ENCODE measurements around the gene RGSL1.

RGSL1 gene

GRCh38 chr1:182588500-182589396, 138.8 kb downstream of the RGSL1 start, which contains the start of gene RNASEL:
Gene RNASEL, minus strand, starts transcription at chr1:182589256. Its CDS starts 2,450 bp downstream, at chr1:182586806.
- no peak for DNase-seq (ENCODE audit: low read depth in 2 of 2)

DNA sequence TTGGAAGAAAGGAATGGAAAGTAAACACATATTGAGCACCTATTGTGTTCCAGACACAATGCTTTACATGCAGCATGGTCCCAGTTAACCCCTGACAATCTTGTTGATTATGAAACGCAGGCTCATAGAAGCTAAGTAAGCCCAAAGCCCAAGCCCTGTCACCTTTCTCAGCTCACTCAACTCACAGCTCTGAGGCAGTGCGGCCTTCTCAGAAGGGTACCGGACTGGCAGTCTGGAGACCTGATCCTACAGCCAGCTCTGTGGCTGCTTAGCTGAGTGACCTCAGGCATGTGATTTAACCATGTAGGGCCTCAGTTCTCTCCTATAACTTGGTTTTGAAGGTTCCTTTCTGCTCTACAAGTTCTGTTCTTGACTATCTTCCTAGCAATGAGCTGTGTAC, 139.6 kb downstream of the RGSL1 start:
- no peak for DNase-seq (ENCODE audit: low read depth in 2 of 2)

DNA sequence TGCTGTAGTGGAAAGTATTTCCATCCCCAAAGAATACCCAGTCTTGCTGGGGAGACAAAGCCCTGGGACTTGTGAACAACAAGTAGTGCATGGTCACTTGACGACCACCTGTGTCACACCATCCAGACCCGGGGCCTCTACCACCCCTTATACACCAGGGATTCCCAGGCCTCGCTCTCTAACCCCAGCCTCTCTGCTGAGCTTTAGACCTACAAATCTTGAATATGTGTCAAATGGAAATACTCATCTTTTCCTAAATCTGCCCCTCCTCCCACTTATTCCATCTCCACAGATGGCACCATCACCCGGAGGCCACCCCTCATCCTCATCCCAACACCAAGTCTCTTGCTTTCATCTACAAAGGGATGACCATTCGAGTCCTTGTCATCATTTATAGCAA, 140.0 kb downstream of the RGSL1 start:
- no peak for DNase-seq (ENCODE audit: low read depth in 2 of 2)

DNA sequence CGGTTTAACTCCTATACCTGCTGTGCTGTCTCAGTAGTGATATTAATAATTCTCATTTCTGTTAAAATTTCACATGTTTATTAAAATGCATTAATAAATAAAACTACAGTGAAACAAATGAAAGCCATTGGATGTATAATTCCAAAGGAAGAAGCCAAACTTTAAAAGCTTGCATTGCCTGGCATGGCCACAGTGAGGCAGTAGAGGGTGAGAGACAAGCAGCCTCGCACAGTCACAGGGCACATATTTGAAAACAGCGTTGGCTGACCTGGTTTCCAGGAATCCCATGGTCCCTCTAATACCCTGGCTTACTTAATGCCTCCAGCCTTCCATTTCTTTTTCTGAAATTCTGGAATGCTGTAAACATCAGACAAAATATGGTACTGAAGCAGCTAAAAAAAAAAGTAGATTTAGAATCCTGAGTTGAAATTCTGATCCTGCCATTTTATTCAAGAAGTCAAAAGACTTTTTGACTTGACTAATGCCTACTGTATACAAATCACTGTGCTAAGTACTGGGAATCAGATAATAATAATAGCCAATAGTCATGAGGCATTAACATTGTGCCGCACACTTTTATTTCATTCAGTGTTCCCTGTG, 145.8 kb downstream of the RGSL1 start:
- peak in 1 of 2 donors; percentile 39 for DNase-seq (ENCODE audit: low read depth in 2 of 2)

DNA sequence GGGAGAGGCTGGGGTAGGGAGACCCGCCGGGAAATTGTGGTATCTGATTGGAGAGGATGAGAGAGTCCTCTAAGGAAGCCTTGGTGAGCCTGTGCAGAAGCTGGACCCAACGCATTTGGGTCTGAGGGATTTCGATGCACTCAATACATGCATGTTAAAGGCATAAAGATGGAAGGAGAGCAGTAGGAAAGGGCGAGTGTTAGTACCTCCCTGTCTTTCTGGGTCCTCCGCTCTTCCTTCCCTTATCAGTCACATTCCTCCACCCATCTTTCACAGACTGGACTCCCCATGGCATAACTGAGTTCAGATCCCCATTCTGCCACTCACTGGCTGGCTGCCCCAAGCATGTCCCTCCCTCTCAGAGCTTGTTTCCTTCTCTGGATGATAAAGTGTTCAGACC, 147.0 kb downstream of the RGSL1 start:
- no peak for DNase-seq (ENCODE audit: low read depth in 2 of 2)

- DNase-seq (ENCODE audit: low read depth in 2 of 2) = no peak
Measured at GRCh38 chr1:182598296-182598695, 148.3 kb downstream of the RGSL1 start.

DNA sequence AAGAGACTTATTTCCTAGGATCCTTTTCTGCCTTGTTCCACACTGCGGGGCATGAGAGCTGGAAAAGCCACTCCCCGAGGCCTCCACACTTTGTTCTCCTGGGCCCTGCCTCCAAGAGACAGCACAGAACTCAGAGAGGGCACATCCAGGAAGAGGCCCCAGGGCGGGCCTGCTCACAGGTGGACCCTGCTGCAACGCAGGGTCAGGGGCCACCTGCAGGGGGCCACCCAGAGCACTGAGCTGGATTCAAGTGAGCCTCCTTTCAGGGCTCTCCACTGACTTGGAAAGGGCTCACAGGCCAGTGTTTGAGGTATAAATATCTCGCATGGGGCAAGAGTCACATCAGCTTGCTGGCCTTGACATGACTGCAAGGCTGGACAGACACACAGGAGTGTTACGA, 149.4 kb downstream of the RGSL1 start:
- no peak for DNase-seq (ENCODE audit: low read depth in 2 of 2)

DNA sequence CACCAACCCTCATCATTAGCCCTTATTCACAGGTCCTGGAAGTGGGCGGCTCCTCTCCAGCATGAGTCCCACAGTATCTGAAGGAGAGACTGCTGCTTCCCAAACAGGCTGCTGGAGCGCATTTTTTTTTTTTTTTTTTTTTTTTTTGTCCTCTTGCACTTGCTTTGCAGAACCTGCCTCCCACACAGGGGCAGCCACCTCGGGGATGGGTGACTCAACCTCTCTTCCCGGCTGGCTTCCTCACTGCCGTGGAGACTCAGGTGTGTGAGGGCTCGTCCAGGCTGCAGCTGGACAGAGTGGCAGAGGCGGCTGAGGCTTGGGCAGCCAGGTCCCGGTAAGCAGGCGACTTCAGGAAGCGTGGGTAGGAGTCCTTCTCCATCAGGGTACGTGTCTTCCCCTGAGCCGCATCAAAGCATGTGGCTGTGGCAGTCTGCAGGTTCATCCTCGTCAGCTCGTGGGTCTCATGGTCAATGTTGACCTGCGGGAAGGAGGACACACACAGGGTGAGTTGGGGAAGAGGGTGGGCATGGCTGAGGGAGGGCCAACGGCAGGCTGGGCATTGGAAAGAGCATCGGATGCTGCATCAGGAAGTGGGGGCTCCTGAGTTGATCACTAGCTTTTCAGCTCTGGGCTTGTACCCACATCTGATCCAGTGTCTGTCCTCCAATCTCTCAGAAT, 150.2 kb downstream of the RGSL1 start:
- DNase-seq (ENCODE audit: low read depth in 2 of 2) = no peak

DNA sequence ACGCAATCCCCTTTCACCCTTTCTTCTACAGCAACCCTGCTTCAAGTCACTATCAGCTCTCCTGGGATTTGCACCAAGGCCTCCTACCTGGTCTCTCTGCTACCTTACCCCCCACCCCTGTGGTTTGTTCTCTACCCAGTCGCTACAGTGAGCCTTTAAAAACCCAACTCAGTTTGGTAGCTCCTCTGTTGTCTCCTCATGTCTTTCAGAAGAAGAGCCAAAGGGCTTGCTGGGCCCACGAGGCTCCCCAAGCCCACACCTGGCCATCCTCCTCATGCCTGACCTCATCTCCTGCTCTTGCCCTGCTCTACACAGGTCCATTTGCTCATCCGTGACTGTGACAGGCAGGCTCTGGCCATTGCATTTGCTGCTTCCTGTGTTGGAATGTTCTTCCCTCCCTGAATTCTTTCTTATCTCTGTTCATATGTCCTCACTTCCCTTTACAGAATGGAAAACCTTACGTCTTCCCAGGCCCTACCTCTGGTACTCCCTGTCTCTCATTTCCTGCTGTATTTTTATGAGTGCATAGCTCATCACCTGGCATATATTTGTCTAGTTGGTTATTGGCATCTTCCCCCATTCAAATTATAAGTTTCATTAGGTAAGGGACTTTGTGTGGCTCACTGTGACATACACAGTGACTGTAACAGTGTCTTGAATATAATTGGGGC, 150.9 kb downstream of the RGSL1 start:
- DNase-seq (ENCODE audit: low read depth in 2 of 2) = no peak

- no peak for DNase-seq (ENCODE audit: low read depth in 2 of 2)
Measured at GRCh38 chr1:182601416-182601786, 151.5 kb downstream of the RGSL1 start.

GRCh38 chr1:182601913-182602312, 152.0 kb downstream of the RGSL1 start:
- no peak for DNase-seq (ENCODE audit: low read depth in 2 of 2)

GRCh38 chr1:182602935-182603645, 153.1 kb downstream of the RGSL1 start:
- no peak for DNase-seq (ENCODE audit: low read depth in 2 of 2)

DNA sequence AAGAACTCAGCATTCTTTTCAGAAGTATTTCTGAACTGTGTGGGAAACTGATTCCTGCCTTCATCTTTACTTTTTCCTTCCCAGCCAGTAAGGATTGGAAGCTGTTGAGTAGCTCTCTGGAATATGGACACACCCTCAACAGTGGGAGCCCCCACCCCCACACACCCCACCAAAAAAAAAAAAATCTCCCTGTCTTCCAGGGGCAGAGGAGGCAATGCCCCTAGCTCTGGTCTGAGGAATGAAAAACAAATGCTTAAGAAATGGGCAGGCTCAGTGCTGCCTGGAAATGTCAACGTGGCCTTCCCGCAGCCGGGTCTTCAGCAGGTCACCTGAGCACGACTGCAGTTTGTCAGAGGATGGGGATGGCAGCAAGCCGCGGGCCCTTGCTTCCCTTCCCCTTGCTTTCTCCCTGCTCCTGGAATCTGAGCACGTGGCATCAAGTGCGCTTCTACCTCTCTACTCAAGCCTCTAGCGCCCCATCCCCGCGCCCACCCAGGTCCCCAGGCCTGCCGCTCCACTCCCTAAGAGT, 153.8 kb downstream of the RGSL1 start:
- no peak for DNase-seq (ENCODE audit: low read depth in 2 of 2)

DNA sequence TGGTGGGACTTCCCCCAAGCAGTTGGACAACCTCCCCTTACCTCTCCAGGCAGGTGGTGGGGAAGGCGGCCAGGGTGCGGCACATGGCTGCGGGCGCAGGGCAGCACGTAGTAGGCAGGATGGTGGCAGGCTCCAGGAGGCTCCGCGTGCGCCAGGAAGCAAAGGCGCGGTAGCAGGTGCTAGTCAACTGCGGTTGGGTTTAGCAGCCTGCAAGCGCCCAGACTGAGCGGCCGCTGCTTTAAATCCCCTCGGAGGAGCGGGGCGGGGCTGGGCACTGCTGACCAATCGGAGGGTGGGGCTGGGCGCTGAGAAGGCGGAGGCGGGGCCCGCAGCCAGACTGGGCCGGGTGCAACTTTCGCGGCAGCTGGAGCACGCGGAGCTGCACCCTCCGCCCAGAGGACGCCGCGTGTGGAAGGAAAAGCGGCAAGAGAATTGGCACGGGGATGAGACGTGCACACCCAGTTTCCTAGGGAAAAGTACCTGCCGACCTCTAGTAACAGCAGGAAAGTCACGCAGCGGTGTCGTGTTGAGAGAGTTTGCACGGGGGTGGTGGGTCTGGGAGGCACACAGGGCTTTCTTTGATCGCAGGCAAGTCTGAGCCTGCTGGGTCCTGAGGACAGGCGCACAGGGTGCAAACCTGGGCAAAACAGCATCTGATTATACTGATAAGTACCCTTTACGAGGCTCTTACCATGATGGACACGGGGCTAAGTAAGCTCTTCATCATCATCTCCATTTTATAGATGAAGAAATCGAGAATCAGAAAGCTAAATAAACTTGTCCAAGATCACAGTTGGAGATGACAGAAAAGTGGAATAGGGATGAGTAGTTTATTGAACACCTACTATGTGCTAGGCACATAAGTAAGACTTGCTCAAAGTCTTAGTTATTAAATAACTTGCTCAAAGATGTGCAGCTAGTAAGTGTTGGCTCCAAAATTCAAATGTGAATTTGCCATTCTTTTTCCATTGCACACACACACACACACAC, 154.5 kb downstream of the RGSL1 start, which contains the start of gene RGS16:
TSS of gene RGS16 (minus strand) at position 215 of the 990 bp plus-strand sequence. CDS start at position 85, 130 bp downstream.
- peak; percentile 79 to 89 for DNase-seq (ENCODE audit: low read depth in 2 of 2)

DNA sequence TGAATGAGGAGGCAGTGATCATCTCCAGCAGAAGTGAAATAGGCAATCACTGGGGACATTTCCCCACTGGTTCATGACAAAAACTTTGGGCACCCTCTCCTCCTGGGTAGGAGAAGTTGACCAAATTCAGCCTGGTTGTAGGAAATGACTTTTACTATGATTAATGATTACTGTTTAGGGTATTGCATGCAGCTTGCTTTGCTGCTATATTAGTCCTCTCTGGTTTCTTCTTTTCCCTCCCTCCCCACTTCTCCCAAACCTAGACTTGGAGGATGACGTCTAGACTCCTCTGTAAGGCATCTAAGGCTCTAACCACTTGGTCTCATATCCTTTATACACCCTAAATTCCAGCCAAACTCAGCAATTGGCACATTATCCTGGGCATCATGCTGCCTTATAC, 157.6 kb downstream of the RGSL1 start:
- no peak for DNase-seq (ENCODE audit: low read depth in 2 of 2)

DNA sequence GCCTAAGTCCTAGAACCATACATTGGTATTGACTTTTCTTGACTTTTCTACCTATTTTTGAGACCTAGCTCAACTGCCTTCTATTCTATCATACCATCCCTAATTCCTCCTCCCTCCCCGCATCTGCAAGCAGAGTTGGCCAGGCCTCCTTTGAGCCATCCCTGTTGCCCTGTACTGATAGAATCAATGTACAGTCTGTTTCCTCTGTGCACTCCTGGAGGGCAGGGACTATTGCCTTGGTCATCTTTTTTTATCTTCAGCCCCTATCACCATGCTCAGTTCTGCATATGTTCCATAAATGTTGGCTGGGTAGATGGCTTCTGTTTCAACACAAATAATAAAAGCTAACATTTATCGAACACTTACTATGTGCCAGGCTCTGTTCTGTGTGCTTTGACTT, 158.3 kb downstream of the RGSL1 start:
- DNase-seq (ENCODE audit: low read depth in 2 of 2) = no peak

- DNase-seq (ENCODE audit: low read depth in 2 of 2) = no peak
Measured at GRCh38 chr1:182608845-182609610, 159.1 kb downstream of the RGSL1 start.

Measured in stimulated activated CD4-positive, alpha-beta T cell treated with anti-CD3 and anti-CD28 coated beads, Interleukin-1b, Interleukin-23, amount 100 ng/mL, for 1 hour (primary cell).